Uterus (tissue), 4 donors: Measurements from ENCODE around the gene NEU4. TPM values are rescaled to one million over a fixed set of nuclear protein-coding genes. Genes with fewer than 3 reads are reported as not detected.
"Not testable (repeated sequence)": the region's sequence is repeated elsewhere in the genome, so short reads cannot be mapped to it uniquely, and the experiment has no call there.

ENCODE experiments used
- DNase-seq, 2 donors: peaks; one replicate each; pipeline ENCODE4 v3.0.0-alpha.2; 2019 to 2020
- H3K27ac ChIP-seq, 2 donors: fragments of 200-600 bp; sonication (generic); 1 replicate in 1 of 2; 2 replicates in 1 of 2; pipeline ENCODE4 v1.5.1; 2016 to 2018
- H3K27me3 ChIP-seq, 2 donors: fragments of 200-600 bp; sonication (generic); one replicate each; pipeline ENCODE4 v1.5.1; 2018 to 2019; ENCODE audit warnings: control low read depth in 1 of 2
- H3K36me3 ChIP-seq, 2 donors: fragments of 200-600 bp; sonication (generic); one replicate each; pipeline ENCODE4 v1.5.1; 2019; ENCODE audit warnings: control low read depth in 1 of 2
- H3K4me1 ChIP-seq, 2 donors: fragments of 200-600 bp; sonication (generic); one replicate each; pipeline ENCODE4 v1.5.1; 2018 to 2019; ENCODE audit warnings: control low read depth in 1 of 2
- H3K4me3 ChIP-seq, 2 donors: fragments of 200-600 bp; sonication (generic); 1 replicate in 1 of 2; 2 replicates in 1 of 2; pipeline ENCODE4 v1.5.1; 2018 to 2019; ENCODE audit warnings: mild to moderate bottlenecking in 1 of 2
- H3K9me3 ChIP-seq, 2 donors: fragments of 200-600 bp; sonication (generic); one replicate each; pipeline ENCODE4 v1.5.1; 2019; ENCODE audit warnings: control low read depth in 1 of 2
- POLR2A ChIP-seq, 2 donors: fragments of 450-650 bp; IDR thresholded peaks; one replicate each; pipeline ENCODE4 v1.6.1; 2016; ENCODE audit warnings: antibody characterized with exemption in 2 of 2, mild to moderate bottlenecking in 1 of 2, moderate library complexity in 1 of 2
- intact Hi-C: fragments of 100-400 bp; cut with DNase I; formaldehyde crosslinking; loops from one replicate; pipeline ENCODE4 v1.15.1; 2023; ENCODE audit warnings: low total_unique reads
- total RNA-seq, 4 donors: library from RNA; depleted of rRNA in 3 of 4; stranded (reverse); fragments of >200 nt in 3 of 4; gene quantifications; one replicate each; pipeline versions ENCODE4 v1.1.0 to v1.2.4, GENCODE V29; 2014 to 2023
- TF ChIP-seq, protein P1 (sequence below), 4 experiments: fragments of 200-600 bp in 2 of 4; fragments of 450-650 bp in 2 of 4; sonication (generic) in 2 of 4; IDR thresholded peaks; one replicate each; pipeline ENCODE4 v1.5.1; 2016 to 2019; ENCODE audit warnings: antibody characterized with exemption in 4 of 4, mild to moderate bottlenecking in 2 of 4, moderate library complexity in 1 of 4
- donor health status: DM: yes; HTN: yes; CAD: no.

The NEU4 gene
- total RNA-seq, 4 donors from 2014 or later: 0.21 to 0.29 TPM; not detected in 2

DNA sequence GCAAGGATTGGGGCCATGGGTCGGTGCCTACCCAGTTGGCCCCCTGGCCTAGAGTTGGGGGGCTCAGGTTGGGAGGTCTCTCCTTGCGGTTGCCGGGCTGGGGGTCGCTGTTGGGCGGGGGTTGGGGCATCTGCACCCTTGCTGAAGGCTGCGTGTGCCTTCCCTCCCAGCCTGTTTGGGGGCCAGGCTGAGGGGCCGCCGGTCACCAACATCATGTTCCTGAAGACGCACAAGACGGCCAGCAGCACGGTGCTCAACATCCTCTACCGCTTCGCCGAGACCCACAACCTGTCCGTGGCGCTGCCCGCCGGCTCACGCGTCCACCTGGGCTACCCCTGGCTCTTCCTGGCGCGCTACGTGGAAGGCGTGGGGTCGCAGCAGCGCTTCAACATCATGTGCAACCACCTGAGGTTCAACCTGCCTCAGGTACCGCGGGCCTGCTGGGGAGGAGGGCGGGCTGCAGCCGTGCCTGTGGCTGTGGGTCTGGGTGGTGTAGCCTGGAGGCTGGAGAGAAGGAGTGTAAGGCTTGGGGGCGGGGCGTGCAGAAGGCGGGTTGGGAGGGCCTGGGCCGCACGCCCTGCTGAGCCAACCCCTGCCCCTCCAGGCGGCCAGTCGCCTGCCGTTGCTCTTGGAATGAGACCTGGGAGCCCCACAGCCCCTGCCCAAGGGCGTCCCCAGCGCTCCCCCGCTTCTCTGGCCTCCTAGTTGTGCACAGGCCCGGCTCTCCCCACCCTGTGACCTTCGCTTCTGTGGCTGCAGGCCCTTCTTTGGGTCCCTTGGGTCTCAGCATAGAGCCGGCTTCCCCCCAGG, 7.2 kb upstream of the NEU4 start:
- Histone ChIP-seq H3K9me3 (no peaks in the 10 kb centered on the region), H3K4me1 (peaks cover 0 to 18% of the 10 kb centered on the region in 2 donors), H3K27me3 (peaks cover 0 to 3% of the 10 kb centered on the region in 2 donors), H3K4me3 (no peak overlapping the region), H3K36me3 (no peaks in the 10 kb centered on the region), H3K27ac (no peak overlapping the region)
- DNase-seq: peak in 1 of 2 donors; percentile 13
- intact Hi-C loops: no loop called here
- TF ChIP-seq, protein P1, sequence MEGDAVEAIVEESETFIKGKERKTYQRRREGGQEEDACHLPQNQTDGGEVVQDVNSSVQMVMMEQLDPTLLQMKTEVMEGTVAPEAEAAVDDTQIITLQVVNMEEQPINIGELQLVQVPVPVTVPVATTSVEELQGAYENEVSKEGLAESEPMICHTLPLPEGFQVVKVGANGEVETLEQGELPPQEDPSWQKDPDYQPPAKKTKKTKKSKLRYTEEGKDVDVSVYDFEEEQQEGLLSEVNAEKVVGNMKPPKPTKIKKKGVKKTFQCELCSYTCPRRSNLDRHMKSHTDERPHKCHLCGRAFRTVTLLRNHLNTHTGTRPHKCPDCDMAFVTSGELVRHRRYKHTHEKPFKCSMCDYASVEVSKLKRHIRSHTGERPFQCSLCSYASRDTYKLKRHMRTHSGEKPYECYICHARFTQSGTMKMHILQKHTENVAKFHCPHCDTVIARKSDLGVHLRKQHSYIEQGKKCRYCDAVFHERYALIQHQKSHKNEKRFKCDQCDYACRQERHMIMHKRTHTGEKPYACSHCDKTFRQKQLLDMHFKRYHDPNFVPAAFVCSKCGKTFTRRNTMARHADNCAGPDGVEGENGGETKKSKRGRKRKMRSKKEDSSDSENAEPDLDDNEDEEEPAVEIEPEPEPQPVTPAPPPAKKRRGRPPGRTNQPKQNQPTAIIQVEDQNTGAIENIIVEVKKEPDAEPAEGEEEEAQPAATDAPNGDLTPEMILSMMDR (IDR thresholded peaks at IDR 0.05): no peak
- no peak for TF ChIP-seq POLR2A (IDR thresholded peaks at IDR 0.05)

DNA sequence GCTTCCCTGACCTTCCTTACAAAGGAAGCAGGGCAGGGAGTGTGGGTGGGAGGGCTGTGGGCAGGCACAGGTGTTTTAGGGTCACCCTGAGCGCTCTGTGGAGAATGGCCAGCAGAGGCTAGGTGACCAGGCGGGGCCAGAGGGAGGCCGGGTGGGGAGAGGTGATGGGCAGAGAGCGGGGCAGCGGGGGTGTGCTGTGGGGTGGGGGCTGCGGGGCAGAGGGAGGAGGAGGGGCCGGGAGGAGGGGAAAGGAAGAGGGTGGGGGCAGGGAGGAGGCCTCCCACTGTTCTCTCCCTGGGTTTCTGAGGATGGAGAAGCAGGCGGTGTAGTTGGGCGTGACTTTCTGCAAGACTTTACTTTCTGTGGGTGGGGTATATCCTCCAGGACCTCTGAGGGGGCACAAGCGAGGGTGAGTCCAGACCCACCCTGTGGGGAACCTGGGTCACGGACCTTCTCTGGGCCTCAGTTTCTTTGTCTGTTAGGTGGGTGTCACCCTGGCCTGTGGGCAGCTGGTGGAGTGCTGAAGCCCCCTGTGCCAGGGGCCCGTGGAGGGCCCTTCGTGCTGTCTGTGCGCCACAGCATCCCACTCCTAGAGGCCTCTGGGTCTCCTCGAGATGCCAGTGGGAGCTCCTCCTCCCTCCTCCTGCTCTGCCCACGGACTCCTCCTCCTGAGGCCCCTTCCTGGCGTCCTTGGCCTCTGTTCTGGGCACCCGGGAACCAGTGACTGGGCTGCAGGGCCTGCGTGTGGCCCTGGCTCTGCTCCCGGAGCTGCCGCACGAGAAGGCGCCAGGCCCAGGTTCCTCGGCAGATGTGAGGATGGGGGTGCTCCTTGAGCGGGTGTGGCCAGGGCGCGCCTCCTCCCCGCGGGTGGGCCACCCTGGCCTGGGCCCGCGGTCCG, 6.3 kb upstream of the NEU4 start:
- TF ChIP-seq POLR2A (IDR thresholded peaks at IDR 0.05): no peak
- TF ChIP-seq, protein P1 (IDR thresholded peaks at IDR 0.05): no peak
- Histone ChIP-seq H3K9me3 (no peaks in the 10 kb centered on the region), H3K36me3 (no peaks in the 10 kb centered on the region), H3K4me3 (no peak overlapping the region), H3K4me1 (peaks cover 0 to 18% of the 10 kb centered on the region in 2 donors), H3K27ac (no peak overlapping the region), H3K27me3 (peaks cover 0 to 3% of the 10 kb centered on the region in 2 donors)
- peak in 1 of 2 donors; percentile 13 for DNase-seq
- intact Hi-C loops: no loop called here

DNA sequence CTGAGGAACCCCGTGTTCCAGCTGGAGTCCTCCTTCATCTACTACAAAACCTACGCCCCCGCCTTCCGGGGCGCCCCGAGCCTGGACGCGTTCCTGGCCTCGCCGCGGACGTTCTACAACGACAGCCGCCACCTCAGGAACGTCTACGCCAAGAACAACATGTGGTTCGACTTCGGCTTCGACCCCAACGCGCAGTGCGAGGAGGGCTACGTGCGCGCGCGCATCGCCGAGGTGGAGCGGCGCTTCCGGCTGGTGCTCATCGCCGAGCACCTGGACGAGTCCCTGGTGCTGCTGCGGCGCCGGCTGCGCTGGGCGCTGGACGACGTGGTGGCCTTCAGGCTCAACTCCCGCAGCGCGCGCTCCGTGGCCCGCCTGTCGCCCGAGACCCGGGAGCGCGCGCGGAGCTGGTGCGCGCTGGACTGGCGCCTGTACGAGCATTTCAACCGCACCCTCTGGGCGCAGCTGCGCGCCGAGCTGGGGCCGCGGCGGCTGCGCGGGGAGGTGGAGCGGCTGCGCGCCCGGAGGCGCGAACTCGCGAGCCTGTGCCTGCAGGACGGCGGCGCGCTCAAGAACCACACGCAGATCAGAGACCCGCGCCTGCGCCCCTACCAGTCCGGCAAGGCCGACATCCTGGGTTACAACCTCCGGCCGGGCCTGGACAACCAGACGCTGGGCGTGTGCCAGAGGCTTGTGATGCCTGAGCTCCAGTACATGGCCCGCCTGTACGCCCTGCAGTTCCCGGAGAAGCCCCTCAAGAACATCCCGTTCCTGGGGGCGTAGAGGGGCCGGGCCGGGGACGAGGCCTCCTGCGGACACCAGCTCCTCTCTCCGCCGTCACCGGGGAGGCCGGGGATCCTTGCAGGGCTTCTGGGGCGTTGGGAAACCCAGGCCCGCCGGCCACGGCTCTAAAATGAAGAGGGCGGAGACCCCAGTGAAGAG, 5.3 kb upstream of the NEU4 start:
- intact Hi-C loops: no loop called here
- H3K4me1 ChIP-seq: peaks cover 0 to 18% of the 10 kb centered on the region in 2 donors
- H3K36me3 ChIP-seq: no peaks in the 10 kb centered on the region
- H3K4me3 ChIP-seq: peak overlapping the region; percentile 8 to 34
- no peak overlapping the region for H3K27ac ChIP-seq
- no peaks in the 10 kb centered on the region for H3K9me3 ChIP-seq
- DNase-seq: peak in 1 of 2 donors; percentile 47
- peaks cover 0 to 3% of the 10 kb centered on the region in 2 donors for H3K27me3 ChIP-seq
- TF ChIP-seq, protein P1 (IDR thresholded peaks at IDR 0.05): no peak
- no peak for TF ChIP-seq POLR2A (IDR thresholded peaks at IDR 0.05)

DNA sequence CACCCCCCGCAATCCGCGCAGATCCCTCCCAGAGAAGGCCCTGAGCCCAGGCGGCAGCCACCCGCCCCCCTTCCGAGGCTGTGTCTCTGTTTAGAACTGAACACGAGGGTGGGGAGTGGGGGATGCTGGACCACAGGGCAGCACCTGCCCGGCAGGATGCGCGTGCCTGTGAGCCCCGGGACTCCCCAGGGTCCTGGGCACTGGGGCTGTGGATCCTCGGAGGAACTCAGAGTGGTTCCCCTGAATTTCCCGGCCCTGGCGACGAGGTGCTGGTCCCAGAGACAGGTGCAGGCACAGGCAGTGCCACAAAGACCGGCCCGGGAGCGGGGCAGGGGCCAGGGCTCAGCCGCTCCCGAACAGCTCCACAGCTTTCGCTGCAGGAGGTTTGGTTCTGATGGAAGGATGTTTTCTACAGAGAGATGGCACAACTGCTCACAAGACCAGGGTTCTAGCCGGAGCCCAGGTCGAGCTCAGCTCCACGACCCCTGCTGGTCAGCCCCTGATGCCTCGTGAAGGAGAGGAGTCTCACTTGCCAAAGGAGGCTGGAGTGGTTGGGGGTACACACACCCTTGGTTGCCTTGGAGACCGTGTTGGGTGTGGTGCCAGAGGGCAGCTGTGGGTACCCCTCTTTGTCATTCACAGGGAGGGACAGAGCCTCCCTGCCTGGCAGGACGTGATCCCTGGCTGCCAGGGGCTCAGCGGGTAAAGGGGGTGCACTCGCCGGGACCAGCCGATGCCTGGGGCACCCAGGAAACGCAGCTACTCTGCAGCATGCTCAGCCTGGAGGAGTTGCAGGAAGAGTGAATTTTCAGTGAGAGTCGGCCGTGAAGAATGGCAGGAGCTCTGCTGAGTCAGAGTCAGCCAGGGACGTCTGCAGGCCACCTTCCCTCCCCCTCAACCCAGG, 4.4 kb upstream of the NEU4 start:
- Histone ChIP-seq H3K4me1 (peaks cover 0 to 18% of the 10 kb centered on the region in 2 donors), H3K9me3 (no peaks in the 10 kb centered on the region), H3K27ac (no peak overlapping the region), H3K27me3 (peaks cover 0 to 3% of the 10 kb centered on the region in 2 donors), H3K36me3 (no peaks in the 10 kb centered on the region), H3K4me3 (peak overlapping the region in 1 of 2 donors; percentile 34)
- DNase-seq: no peak
- TF ChIP-seq, protein P1 (IDR thresholded peaks at IDR 0.05): no peak
- no peak for TF ChIP-seq POLR2A (IDR thresholded peaks at IDR 0.05)
- intact Hi-C loops: no loop called here

DNA sequence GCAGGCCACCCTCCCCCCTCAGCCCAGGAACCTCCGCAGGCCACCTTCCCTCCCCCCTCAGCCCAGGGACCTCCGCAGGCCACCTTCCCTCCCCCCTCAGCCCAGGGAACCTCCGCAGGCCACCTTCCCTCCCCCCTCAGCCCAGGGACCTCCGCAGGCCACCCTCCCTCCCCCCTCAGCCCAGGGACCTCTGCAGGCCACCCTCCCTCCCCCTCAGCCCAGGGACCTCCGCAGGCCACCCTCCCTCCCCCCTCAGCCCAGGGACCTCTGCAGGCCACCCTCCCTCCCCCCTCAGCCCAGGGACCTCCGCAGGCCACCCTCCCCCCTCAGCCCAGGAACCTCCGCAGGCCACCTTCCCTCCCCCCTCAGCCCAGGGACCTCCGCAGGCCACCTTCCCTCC, 2.8 kb upstream of the NEU4 start:
- H3K9me3 ChIP-seq, H3K36me3 ChIP-seq, DNase-seq, H3K27ac ChIP-seq, H3K27me3 ChIP-seq, intact Hi-C loops, H3K4me3 ChIP-seq: not testable (repeated sequence)
- peaks cover 0 to 18% of the 10 kb centered on the region in 2 donors for H3K4me1 ChIP-seq
